ENCODE data around the gene DNAH17.

DNAH17 gene

DNA sequence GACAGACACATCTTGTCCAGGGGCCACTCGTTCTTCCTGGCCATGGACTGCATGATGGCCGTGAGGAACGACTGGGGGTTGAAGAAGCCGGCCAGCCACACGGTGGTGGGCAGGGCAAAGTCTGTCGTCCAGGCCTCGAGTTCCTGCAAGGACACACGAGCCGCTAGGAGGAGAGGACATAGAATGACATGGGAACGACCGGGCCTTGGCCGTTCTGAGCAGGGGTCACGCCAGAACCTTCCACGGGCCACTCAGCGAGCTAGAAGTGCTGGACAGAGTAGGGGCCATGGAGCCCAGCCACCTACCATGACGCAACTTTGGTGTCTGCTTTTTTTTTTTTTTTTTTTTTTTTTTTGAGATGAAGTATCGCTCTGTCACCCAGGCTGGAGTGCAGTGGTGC is 151.8 kb downstream of the DNAH17 start:
- no peak for DNase-seq (ENCODE audit: low spot score)
- in situ Hi-C loops (cut with MboI; ENCODE audit: low sequenced_read_pairs, unreplicated experiment): no loop called here
- no peak for TF ChIP-seq CTCF (IDR thresholded peaks at IDR 0.05; ENCODE audit: borderline replicate concordance, control extremely low read depth, extremely low read depth, insufficient read depth, missing control alignments)

GRCh38 chr17:78423961-78424675 is 153.1 kb downstream of the DNAH17 start:
- DNase-seq (ENCODE audit: low spot score): no peak
- in situ Hi-C loops (cut with MboI; ENCODE audit: low sequenced_read_pairs, unreplicated experiment): no loop called here
- TF ChIP-seq CTCF (IDR thresholded peaks at IDR 0.05; ENCODE audit: borderline replicate concordance, control extremely low read depth, extremely low read depth, insufficient read depth, missing control alignments): no peak

DNA sequence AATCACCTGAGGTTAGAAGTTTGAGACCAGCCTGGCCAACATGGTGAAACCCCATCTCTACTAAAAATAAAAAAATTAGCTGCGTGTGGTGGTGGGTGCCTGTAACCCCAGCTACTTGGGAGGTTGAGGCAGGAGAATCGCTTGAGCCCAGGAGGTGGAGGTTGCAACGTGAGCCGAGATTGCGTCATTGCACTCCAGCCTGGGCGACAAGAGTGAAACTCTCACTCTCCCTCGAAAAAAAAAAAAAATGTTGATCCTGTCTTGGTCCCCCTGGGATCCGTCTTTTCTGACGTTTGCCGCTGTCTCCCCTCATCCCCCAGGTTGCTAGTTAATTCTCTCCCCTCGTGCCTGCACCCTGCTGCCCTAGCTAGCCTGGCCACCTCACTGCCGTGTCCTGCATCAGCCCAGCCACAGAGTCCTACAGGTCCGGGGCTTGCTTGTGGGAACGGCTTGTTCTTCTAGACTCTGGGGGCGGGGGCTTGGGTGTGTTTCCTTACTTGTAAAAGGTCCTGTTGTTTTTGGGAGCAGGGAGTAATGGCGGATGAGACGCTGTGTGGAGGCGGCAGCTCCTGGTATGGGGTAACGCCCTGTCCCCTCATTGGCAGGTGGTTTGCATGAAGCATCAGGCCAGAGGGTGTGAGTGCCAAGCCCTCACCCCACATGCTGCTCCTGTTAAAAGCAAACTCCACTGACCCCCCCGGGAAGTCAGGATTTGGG is 154.2 kb downstream of the DNAH17 start:
- no peak for TF ChIP-seq CTCF (IDR thresholded peaks at IDR 0.05; ENCODE audit: borderline replicate concordance, control extremely low read depth, extremely low read depth, insufficient read depth, missing control alignments)
- no peak for DNase-seq (ENCODE audit: low spot score)
- in situ Hi-C loops (cut with MboI; ENCODE audit: low sequenced_read_pairs, unreplicated experiment): no loop called here

DNA sequence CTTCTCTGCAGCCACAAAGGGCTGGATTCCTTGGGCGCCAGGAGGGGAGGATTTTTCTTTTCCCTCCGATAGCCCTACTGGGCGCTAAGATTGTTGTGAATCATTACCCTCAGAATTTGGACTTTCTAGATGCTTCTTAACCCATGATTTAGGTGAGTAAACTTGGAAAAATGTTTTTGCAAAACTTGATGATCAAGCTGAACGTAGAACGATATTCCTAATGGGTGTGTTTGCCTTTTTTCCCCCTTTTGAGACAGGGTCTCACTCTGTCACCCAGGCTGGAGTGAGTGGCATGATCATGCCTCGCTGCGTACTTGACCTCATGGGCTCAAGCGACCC is 155.0 kb downstream of the DNAH17 start:
- TF ChIP-seq CTCF (IDR thresholded peaks at IDR 0.05; ENCODE audit: borderline replicate concordance, control extremely low read depth, extremely low read depth, insufficient read depth, missing control alignments): no peak
- in situ Hi-C loops (cut with MboI; ENCODE audit: low sequenced_read_pairs, unreplicated experiment): no loop called here
- no peak for DNase-seq (ENCODE audit: low spot score)

DNA sequence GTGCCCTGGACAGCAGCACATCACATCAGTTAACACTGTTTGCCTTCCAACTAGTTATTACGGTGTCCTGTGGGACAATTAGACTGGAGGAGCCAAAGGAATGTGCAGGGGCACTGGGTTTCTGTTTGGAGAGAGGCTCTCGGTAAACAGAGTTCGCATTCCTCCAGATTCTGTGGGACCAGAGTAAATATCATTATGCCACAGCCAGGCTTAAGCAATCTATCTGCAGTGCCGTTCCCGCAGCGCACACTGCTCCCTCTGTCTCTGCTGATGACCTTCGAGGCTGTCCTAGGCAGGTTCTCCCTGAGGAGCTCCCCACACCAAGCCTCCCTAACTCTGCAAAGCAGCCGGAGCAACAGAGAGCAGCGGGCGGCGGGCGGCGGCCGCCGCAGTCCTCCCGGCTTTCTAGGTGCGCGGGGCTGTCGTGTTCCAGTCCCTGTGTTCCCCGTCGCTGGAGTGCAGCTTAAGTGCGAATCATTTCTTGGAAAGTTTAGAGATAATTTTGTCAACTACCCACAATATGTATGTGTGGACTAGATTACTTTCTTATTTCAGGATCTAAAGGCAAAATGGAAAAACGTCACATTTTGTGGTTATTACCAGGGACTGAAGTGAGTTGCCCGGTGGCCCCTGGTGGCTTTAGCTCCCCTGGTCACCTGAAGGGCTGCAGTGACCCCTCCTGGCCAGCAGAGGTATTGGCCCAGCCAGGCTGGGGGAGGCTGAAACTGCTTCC is 155.5 kb downstream of the DNAH17 start:
- in situ Hi-C loops (cut with MboI; ENCODE audit: low sequenced_read_pairs, unreplicated experiment): no loop called here
- DNase-seq (ENCODE audit: low spot score): peak; percentile 89
- TF ChIP-seq CTCF (IDR thresholded peaks at IDR 0.05; ENCODE audit: borderline replicate concordance, control extremely low read depth, extremely low read depth, insufficient read depth, missing control alignments): peak; percentile 95

GRCh38 chr17:78421084-78421533 is 156.1 kb downstream of the DNAH17 start:
- in situ Hi-C loops (cut with MboI; ENCODE audit: low sequenced_read_pairs, unreplicated experiment): no loop called here
- TF ChIP-seq CTCF (IDR thresholded peaks at IDR 0.05; ENCODE audit: borderline replicate concordance, control extremely low read depth, extremely low read depth, insufficient read depth, missing control alignments): no peak
- no peak for DNase-seq (ENCODE audit: low spot score)

Data from GM13976 (cell line).